ENCODE data around the gene CLTB.
"Not testable (repeated sequence)": the region's sequence is repeated elsewhere in the genome, so short reads cannot be mapped to it uniquely, and the experiment has no call there.

CLTB gene

DNA sequence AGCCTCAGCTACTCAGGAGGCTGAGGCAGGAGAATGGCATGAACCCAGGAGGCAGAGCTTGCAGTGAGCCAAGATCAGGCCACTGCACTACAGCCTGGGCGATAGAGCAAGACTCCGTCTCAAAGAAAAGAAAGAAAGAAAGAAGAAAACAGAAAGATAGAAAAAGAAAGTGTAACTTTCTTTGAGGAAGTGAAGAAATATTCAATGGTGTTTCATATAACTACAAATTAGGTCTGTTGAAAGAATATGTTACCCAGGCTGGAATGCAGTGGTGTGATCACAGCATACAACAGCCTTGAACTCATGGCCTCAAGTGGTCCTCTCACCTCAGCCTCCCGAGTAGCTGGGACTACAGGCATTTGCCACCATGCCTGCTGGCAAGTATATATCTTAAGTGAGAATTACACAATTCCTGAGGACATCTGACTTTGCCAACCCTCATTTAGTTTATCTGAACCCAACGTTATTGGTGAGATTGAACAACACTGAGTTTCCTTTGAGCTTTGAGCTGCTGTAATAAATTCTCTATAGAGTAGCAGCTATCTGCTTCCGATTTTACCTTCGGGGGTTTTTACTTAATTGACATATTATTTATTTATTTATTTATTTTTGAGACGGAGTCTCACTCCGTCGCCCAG lies 29.8 kb upstream of the CLTB start:
- DNase-seq (ENCODE audit: insufficient read length) (no peak), FAIRE-seq (no peak)
- TF ChIP-seq TAF1 (IDR thresholded peaks at IDR 0.05; ENCODE audit: borderline replicate concordance, low read depth, low read length) (no peak), POLR2A (IDR thresholded peaks at IDR 0.05; ENCODE audit: low read depth, low read length) (no peak), POLR2AphosphoS5 (IDR thresholded peaks at IDR 0.05; ENCODE audit: low read depth, low read length) (no peak)

- DNase-seq (ENCODE audit: insufficient read length), result no peak
- no peak for FAIRE-seq
- no peak for TF ChIP-seq POLR2A (IDR thresholded peaks at IDR 0.05; ENCODE audit: low read depth, low read length)
- no peak for TF ChIP-seq TAF1 (IDR thresholded peaks at IDR 0.05; ENCODE audit: borderline replicate concordance, low read depth, low read length)
- TF ChIP-seq POLR2AphosphoS5 (IDR thresholded peaks at IDR 0.05; ENCODE audit: low read depth, low read length), result no peak
Measured at GRCh38 chr5:176444742-176445141, 28.4 kb upstream of the CLTB start.

DNA sequence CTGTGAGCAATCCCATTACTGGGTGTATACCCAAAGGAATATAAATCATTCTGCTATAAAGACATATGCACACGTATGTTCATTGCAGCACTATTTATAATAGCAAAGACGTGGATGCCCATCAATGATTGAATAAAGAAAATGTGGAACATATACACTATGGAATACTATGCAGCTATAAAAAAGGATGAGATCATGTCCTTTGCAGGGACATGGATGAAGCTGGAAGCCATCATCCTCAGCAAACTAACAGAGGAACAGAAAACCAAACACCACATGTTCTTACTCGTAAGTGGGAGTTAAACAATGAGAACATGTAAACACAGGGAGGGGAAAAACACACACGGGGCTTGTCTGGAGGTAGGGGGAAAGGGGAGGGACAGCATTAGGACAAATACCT lies 26.6 kb upstream of the CLTB start:
- FAIRE-seq; DNase-seq (ENCODE audit: insufficient read length): not testable (repeated sequence)

- no peak for FAIRE-seq
- TF ChIP-seq TAF1 (IDR thresholded peaks at IDR 0.05; ENCODE audit: borderline replicate concordance, low read depth, low read length) (no peak), POLR2AphosphoS5 (IDR thresholded peaks at IDR 0.05; ENCODE audit: low read depth, low read length) (no peak), POLR2A (IDR thresholded peaks at IDR 0.05; ENCODE audit: low read depth, low read length) (no peak)
- no peak for DNase-seq (ENCODE audit: insufficient read length)
Measured at GRCh38 chr5:176441921-176442323, 25.6 kb upstream of the CLTB start.

GRCh38 chr5:176440927-176441706 lies 24.8 kb upstream of the CLTB start:
- FAIRE-seq (no peak), DNase-seq (ENCODE audit: insufficient read length) (no peak)
- no peak for TF ChIP-seq TAF1 (IDR thresholded peaks at IDR 0.05; ENCODE audit: borderline replicate concordance, low read depth, low read length)
- TF ChIP-seq POLR2AphosphoS5 (IDR thresholded peaks at IDR 0.05; ENCODE audit: low read depth, low read length), result no peak
- no peak for TF ChIP-seq POLR2A (IDR thresholded peaks at IDR 0.05; ENCODE audit: low read depth, low read length)

DNA sequence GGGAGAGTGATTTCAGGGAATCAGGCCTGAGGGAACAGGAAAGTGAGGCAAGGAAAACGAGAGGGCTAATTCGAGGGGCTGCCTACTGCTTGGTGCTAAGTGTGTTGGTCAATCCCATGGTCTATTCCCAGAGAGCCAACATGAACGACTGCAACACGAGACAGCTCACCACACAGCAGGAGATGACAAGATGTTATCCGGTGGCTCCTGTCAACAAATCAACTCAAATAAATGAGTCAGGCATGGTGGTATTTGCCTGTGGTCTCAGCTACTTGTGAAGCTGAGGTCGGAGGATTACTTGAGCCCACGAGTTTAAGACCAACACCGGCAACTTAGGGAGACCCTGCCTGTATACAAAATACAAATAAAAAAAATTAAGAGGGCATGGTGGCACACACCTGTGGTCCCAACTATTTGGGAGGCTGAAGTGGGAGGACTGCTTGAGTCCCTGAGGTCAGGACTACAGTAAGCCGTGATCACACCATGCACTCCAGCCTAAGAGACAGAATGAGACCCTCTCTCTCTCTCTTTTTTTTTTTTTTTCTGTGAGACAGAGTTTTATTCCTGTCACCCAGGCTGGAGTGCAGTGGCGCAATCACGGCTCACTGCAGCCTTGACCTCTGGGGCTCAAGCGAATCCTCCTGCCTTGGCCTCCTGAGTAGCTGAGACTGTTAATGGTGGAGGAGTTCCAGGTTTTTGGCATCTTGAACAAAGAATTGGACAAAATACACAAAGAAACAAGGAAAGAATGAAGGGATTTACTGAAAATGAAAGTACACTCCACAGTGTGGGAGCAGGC lies 22.8 kb upstream of the CLTB start:
- TF ChIP-seq POLR2A (IDR thresholded peaks at IDR 0.05; ENCODE audit: low read depth, low read length) (no peak), TAF1 (IDR thresholded peaks at IDR 0.05; ENCODE audit: borderline replicate concordance, low read depth, low read length) (no peak), POLR2AphosphoS5 (IDR thresholded peaks at IDR 0.05; ENCODE audit: low read depth, low read length) (no peak)
- DNase-seq (ENCODE audit: insufficient read length) (no peak), FAIRE-seq (no peak)

DNA sequence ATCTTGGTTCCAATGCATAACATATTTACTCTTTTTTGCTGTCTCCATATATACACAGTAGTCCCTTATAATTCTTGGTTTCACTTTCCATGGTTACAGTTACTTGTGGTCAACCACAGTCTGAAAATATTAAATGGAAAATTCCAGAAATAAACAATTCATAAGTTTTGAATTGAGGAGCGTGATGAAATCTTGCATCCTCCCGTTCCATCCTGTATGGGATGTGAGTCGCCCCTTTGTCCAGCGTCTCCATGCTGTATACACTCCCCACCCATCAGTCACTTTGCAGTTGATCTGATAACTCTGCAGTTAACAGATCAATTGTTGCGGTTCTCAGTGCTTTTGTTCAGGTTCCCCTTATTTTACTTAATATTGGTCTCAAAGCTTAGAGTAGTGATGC lies 20.3 kb upstream of the CLTB start:
- TF ChIP-seq TAF1 (IDR thresholded peaks at IDR 0.05; ENCODE audit: borderline replicate concordance, low read depth, low read length) (no peak), POLR2AphosphoS5 (IDR thresholded peaks at IDR 0.05; ENCODE audit: low read depth, low read length) (no peak), POLR2A (IDR thresholded peaks at IDR 0.05; ENCODE audit: low read depth, low read length) (no peak)
- DNase-seq (ENCODE audit: insufficient read length), result no peak
- FAIRE-seq, result no peak

- TF ChIP-seq TAF1 (IDR thresholded peaks at IDR 0.05; ENCODE audit: borderline replicate concordance, low read depth, low read length) (no peak), POLR2A (IDR thresholded peaks at IDR 0.05; ENCODE audit: low read depth, low read length) (no peak), POLR2AphosphoS5 (IDR thresholded peaks at IDR 0.05; ENCODE audit: low read depth, low read length) (no peak)
- FAIRE-seq (no peak), DNase-seq (ENCODE audit: insufficient read length) (no peak)
Measured at GRCh38 chr5:176432707-176433106, 16.4 kb upstream of the CLTB start.

GRCh38 chr5:176429972-176430371 lies 13.6 kb upstream of the CLTB start:
- FAIRE-seq, result no peak
- no peak for TF ChIP-seq TAF1 (IDR thresholded peaks at IDR 0.05; ENCODE audit: borderline replicate concordance, low read depth, low read length)
- no peak for DNase-seq (ENCODE audit: insufficient read length)

- DNase-seq (ENCODE audit: insufficient read length), result no peak
- FAIRE-seq, result no peak
Measured at GRCh38 chr5:176427971-176428370, 11.6 kb upstream of the CLTB start.

GRCh38 chr5:176426876-176427275 lies 10.5 kb upstream of the CLTB start:
- DNase-seq (ENCODE audit: insufficient read length), result no peak
- FAIRE-seq, result no peak
- TF ChIP-seq POLR2AphosphoS5 (IDR thresholded peaks at IDR 0.05; ENCODE audit: low read depth, low read length) (no peak), POLR2A (IDR thresholded peaks at IDR 0.05; ENCODE audit: low read depth, low read length) (no peak), TAF1 (IDR thresholded peaks at IDR 0.05; ENCODE audit: borderline replicate concordance, low read depth, low read length) (no peak)

More at GRCh38 chr5:176427971-176428370, 11.6 kb upstream of the CLTB start:
- no peak for TF ChIP-seq POLR2AphosphoS5 (IDR thresholded peaks at IDR 0.05; ENCODE audit: low read depth, low read length)
- TF ChIP-seq TAF1 (IDR thresholded peaks at IDR 0.05; ENCODE audit: borderline replicate concordance, low read depth, low read length), result no peak
- TF ChIP-seq POLR2A (IDR thresholded peaks at IDR 0.05; ENCODE audit: low read depth, low read length), result no peak

DNA sequence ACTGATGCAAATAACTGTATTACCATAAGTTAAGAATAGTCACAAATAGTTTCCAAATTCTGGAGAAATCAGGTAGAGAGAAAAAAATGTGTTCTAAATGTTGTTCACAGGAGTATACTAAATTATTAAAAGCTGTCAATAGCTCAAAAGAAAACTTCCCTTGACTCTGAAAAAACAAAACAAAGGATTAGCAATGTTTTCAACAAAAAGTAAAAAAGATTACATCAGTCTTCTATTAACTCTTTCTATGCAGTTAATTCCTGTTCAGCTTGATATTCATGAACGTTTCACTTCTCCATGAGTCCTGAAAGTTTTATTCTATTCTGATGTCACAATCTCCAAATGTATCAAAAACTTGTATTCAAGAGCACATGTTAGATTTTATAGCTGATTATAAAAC lies 9.5 kb upstream of the CLTB start:
- DNase-seq (ENCODE audit: insufficient read length), result no peak
- no peak for TF ChIP-seq POLR2A (IDR thresholded peaks at IDR 0.05; ENCODE audit: low read depth, low read length)
- no peak for TF ChIP-seq POLR2AphosphoS5 (IDR thresholded peaks at IDR 0.05; ENCODE audit: low read depth, low read length)
- no peak for TF ChIP-seq TAF1 (IDR thresholded peaks at IDR 0.05; ENCODE audit: borderline replicate concordance, low read depth, low read length)
- no peak for FAIRE-seq

Measured in GM12892 (cell line).